Epidermal melanocyte (primary cell): ENCODE results near the gene RELL2.

Experiments
- DNase-seq: peaks from one replicate; pipeline ENCODE4 v3.0.0; 2011; ENCODE audit warnings: low spot score; ENCODE audit not compliant: insufficient read length

The RELL2 gene

DNA sequence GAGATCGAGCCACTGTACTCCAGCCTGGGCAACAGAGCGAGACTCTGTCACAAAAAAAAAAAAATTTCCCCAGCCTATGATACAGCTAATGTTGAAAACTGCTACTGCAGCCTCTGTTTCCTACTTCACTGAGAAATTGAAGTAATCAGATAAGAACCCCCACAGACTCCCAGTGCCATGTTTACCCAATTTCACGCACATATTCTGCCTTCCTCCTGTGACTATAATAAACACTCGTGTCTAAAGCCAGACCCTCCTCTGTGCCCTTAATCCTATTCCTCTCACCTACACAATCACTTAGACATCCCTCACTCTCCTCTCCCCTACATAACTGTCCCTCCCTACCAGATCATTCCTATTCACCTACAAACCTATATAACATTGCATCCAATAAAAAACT lies 38.9 kb downstream of the RELL2 start:
- DNase-seq: no peak

DNA sequence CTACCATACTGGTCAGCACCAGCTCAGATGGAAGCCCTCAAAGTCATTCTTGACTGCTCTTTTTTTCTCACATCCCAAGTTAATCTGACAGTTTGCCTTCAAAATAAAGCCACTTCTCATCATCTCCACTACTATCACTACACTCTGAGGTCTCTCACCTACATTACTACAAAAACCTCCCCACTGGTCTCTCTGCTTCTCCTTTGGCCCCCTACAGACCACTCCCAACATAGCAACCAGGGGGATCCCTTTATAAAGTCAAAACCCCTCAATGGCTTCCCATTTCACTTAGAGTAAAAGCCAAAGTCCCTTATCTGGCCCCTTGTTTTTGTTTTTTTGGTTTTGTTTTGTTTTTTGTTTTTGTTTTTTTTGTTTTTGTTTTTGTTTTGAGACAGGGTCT lies 40.6 kb downstream of the RELL2 start:
- no peak for DNase-seq

GRCh38 chr5:141680178-141680577 lies 43.4 kb downstream of the RELL2 start:
- no peak for DNase-seq

- DNase-seq: peak; percentile 48
These were observed 44.0 kb downstream of the RELL2 start for GRCh38 chr5:141680751-141681201.

- DNase-seq: no peak
These were observed 44.5 kb downstream of the RELL2 start for GRCh38 chr5:141681295-141681694.

DNA sequence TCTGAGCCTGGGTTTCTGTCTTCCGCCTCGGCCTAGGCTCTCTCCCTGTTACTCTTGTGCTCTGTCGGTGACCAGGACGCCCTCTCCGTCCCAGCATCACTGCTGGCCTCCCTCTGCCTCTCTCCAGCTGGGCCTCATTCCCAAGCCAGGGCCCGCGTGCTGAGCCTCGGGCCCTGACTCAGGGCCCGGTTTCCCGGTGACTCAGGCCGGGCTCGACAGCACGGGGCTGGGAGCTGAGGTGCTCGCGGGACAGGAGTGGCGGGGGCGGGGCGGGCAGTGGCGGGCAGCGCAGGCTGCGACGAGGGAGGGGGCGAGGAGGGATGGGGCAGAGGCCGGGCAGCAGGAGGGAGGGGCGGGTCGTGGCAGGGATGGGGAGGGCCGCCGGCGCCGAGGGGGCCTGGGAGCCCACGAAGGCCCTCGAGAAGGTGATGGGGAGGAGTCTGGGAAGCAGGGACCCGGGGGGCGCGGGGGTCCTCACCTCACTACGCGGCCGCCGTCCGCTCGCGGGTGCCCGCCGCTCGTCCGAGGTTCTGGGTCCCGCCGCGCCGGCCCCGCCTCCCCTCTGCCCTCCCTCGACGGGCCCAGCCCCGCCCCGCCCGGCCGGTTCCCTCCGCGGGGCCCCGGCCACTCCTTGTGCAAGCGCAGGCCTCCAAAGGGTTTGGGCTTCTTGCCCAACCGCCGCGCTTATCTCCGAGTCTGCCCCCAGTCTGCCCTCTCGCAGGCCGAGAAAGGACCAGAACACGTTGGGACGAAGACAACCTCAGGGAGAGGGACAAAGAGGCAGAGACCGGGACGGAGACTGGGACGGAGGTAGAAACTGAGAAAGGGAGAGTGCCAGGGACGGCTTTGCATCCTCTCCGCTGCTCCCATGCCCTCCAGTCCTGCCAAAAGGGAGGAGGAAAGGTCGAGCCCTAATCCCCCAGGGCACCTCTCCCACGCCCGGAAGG lies 45.2 kb downstream of the RELL2 start, which contains the start of gene ARAP3:
Gene ARAP3 (minus strand): TSS at position 536 of the 947 bp plus-strand sequence. CDS start 1,744 bp downstream, outside the sequence.
- DNase-seq: peak; percentile 81

- DNase-seq: no peak
These were observed 46.9 kb downstream of the RELL2 start for GRCh38 chr5:141683596-141684141.

DNA sequence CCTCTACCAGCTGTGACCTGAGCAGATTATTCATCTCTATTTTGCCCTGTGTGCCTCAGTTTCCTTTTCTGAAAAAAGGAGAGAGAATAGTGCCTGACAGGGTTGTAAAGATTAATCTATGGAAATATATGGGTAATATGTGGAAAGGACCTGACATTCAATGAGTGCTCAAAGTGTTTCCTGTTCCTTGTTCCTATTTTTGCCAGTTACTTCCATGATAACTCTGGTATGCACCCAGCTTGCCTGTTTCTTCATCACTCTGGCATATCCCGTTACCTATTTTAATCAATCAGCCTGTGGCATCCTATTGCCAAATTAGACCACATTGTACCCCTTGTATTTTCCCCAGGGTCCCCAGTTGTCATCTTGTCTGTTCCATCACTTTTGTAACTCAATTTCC lies 48.8 kb downstream of the RELL2 start:
- DNase-seq: no peak

DNA sequence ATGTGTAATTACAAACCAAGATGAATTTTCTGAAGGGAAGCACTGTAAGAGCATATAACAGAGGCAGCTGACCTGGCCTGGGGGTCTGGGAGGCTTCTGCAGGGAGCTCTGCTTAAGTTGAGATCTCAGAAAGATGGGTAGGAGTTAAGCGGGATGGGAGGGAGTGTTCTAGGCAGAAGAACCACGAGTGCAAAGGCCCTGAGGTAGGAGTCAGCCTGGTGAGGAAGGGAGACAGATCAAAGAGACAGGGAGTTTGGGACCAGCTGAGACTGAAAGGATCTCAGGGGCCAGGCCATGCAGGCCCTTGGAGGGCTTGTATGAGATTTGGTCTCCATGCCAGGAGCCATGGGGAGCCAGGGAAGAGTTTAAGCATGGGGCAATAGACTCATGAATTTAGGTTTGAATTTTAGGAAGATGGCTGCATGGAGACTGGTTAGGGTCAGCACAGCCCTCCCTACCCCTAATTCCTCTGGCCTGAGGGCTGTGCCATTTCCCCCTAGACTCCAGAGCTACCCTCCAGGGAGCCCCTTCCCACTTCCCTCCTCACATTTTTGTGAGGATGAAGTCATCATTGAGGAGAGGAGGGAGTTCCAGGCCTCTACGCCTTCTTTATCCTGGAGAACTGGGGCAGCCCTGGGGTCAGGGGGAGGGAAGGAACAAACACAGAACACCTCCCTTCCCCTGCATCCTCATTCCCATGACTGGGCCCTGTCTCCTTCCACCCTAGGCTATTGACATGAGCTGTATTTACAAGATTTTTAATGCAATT lies 50.0 kb downstream of the RELL2 start:
- DNase-seq: no peak
